Measurements from ENCODE around the gene KMT2E. TPM values are rescaled to one million over a fixed set of nuclear protein-coding genes. Genes with fewer than 3 reads are reported as not detected.

Gene KMT2E
- total RNA-seq, 2 donors from 2014 or later = 48.5 to 67.2 TPM

- H3K27me3 ChIP-seq = no peaks in the 10 kb centered on the region
- no peaks in the 10 kb centered on the region for H3K36me3 ChIP-seq (replicated peaks in 1 of 2; ENCODE audit: insufficient read depth in 1 of 2, low read depth in 2 of 2)
- 31% methylated on average over 5 of the region's 5 CpGs for WGBS, 2 donors
- ATAC-seq (no peak), DNase-seq (no peak)
- intact Hi-C loops (cut with DNase I) = no loop called here
- H3K4me1 ChIP-seq = peaks cover 78% of the 10 kb centered on the region
- no peaks in the 10 kb centered on the region for H3K9me3 ChIP-seq
- H3K27ac ChIP-seq = peak overlapping the region; percentile 90 to 98 (median 98)
- no peak for TF ChIP-seq POLR2A (IDR thresholded peaks at IDR 0.05)
- TF ChIP-seq CTCF (IDR thresholded peaks at IDR 0.05) = no peak
- H3K4me3 ChIP-seq = no peak overlapping the region
Observed at GRCh38 chr7:104982308-104983075, 31.5 kb upstream of the KMT2E start.

- TF ChIP-seq POLR2A (IDR thresholded peaks at IDR 0.05) (no peak), CTCF (IDR thresholded peaks at IDR 0.05) (no peak)
- Histone ChIP-seq H3K27ac (peak overlapping the region; percentile 90 to 98 (median 98)), H3K4me3 (peak overlapping the region; percentile 12 to 37), H3K4me1 (peaks cover 72% of the 10 kb centered on the region), H3K9me3 (no peaks in the 10 kb centered on the region), H3K36me3 (replicated peaks in 1 of 2; ENCODE audit: insufficient read depth in 1 of 2, low read depth in 2 of 2) (no peaks in the 10 kb centered on the region), H3K27me3 (no peaks in the 10 kb centered on the region)
- 4 to 8% methylated on average over 13 of the region's 13 CpGs for WGBS, 2 donors
- peak in 2 of 4 donors; percentile 40 to 45 for DNase-seq
- intact Hi-C loops (cut with DNase I) = no loop called here
- ATAC-seq = peak; percentile 12
Observed at GRCh38 chr7:104983076-104983577, 30.9 kb upstream of the KMT2E start.

GRCh38 chr7:104983578-104984539 lies 30.1 kb upstream of the KMT2E start:
- WGBS, 2 donors = 1% methylated on average over 38 to 60 of the region's 62 CpGs
- ATAC-seq = peak; percentile 91
- no peaks in the 10 kb centered on the region for H3K36me3 ChIP-seq (replicated peaks in 1 of 2; ENCODE audit: insufficient read depth in 1 of 2, low read depth in 2 of 2)
- H3K4me1 ChIP-seq = peaks cover 65% of the 10 kb centered on the region
- TF ChIP-seq POLR2A (IDR thresholded peaks at IDR 0.05) (peak; percentile 75 to 92 (median 90)), CTCF (IDR thresholded peaks at IDR 0.05) (peak; percentile 21 to 84 (median 69))
- peak overlapping the region; percentile 12 to 37 for H3K4me3 ChIP-seq
- peak; percentile 85 to 89 (median 87) for DNase-seq
- H3K27me3 ChIP-seq = no peaks in the 10 kb centered on the region
- peak overlapping the region; percentile 90 to 98 (median 98) for H3K27ac ChIP-seq
- no peaks in the 10 kb centered on the region for H3K9me3 ChIP-seq
- intact Hi-C loops (cut with DNase I) = no loop called here

- Histone ChIP-seq H3K4me3 (no peak overlapping the region), H3K27ac (peak overlapping the region; percentile 90 to 98 (median 98)), H3K4me1 (peaks cover 56% of the 10 kb centered on the region), H3K9me3 (no peaks in the 10 kb centered on the region), H3K27me3 (no peaks in the 10 kb centered on the region), H3K36me3 (replicated peaks in 1 of 2; ENCODE audit: insufficient read depth in 1 of 2, low read depth in 2 of 2) (no peaks in the 10 kb centered on the region)
- DNase-seq (no peak), ATAC-seq (no peak)
- 29 to 37% methylated on average over 7 of the region's 7 CpGs for WGBS, 2 donors
- TF ChIP-seq POLR2A (IDR thresholded peaks at IDR 0.05) (no peak), CTCF (IDR thresholded peaks at IDR 0.05) (no peak)
- intact Hi-C loops (cut with DNase I) = no loop called here
Observed at GRCh38 chr7:104984585-104985258, 29.3 kb upstream of the KMT2E start.
